Activated CD4-positive, alpha-beta T cell treated with anti-CD3 and anti-CD28 coated beads, Interleukin-2, amount 10 ng/mL, durations not matched to agents 7 days and 5 days (primary cell): ENCODE measurements around the gene EVX2. TPM values are rescaled to one million over a fixed set of nuclear protein-coding genes. Genes with fewer than 3 reads are reported as not detected.
A peak's percentile ranks its signal among the peaks of the same experiment; 100 is the strongest.

Experiments
- CTCF ChIA-PET: fragments of 350-600 bp; sonication (Branson Sonifier 250); formaldehyde crosslinking; loops from one replicate; lab custom pipeline; 2021; ENCODE audit warnings: antibody characterized with exemption; lab: Charles Lee
- POLR2A ChIA-PET: fragments of 350-600 bp; sonication (Branson Sonifier 250); formaldehyde crosslinking; loops from one replicate; lab custom pipeline; 2021; ENCODE audit warnings: antibody characterized with exemption; lab: Charles Lee
- DNase-seq: peaks from one replicate; pipeline ENCODE4 v3.0.0-alpha.2; 2020
- H3K27ac Mint-ChIP-seq: one replicate; pipeline ENCODE4 v1.8.0; 2021; ENCODE audit warnings: mild to moderate bottlenecking, moderate library complexity, mixed read lengths
- H3K27me3 Mint-ChIP-seq: one replicate; pipeline ENCODE4 v1.8.0; 2021; ENCODE audit warnings: mixed read lengths
- H3K36me3 Mint-ChIP-seq: one replicate; pipeline ENCODE4 v1.8.0; 2021; ENCODE audit warnings: low read depth, mixed read lengths
- H3K4me1 Mint-ChIP-seq: one replicate; pipeline ENCODE4 v1.8.0; 2021; ENCODE audit warnings: mixed read lengths
- H3K4me3 Mint-ChIP-seq: one replicate; pipeline ENCODE4 v1.8.0; 2021; ENCODE audit warnings: mild to moderate bottlenecking, moderate library complexity, mixed read lengths
- H3K9me3 Mint-ChIP-seq: one replicate; pipeline ENCODE4 v1.8.0; 2021; ENCODE audit warnings: mixed read lengths
- total RNA-seq, 2 experiments: library from RNA; stranded (reverse); gene quantifications; one replicate each; pipeline ENCODE4 v1.2.3, GENCODE V29; 2021

EVX2 gene
- total RNA-seq, 2 experiments from 2014 or later, result not detected

DNA sequence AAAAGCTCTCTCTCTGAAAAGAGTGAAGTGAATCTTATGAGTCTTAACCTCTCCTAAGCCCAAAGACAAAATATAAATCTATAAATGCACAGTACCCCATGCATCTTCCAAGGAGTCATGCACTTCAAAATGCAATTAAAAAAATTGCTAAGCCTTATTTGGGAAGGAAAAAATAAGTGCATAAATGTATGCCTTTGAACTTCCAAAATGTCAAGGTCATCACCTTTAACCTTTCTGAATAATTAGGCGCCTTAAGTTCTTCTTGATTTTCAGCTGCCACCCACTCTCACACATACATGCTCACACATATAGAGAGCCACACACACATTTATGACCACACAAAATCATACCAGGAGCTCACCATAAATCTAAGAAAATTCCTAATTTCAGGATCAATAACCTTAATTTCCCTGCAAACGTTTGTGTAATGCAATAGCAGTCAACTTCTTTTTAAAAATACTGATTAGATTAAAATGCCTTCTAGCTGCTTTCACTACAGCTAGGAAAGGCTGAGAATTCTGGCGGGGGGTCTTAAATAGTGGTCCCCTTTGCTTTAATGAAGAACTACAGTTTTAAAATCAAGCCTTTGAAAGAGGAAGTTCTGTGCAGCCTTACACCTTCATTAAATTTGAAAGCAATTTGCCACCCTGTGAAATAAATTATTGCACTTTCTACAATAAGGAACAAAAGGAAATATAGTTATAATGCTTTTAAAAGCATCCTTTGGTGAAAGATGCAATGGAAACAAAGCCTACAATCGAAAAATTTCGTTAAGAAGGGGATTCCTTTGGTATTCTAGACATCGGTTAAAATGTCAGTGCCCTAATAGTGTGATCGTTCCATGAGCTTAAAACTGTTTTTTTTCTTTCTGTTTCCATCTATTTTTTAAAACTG lies 26.9 kb upstream of the EVX2 start:
- H3K4me3 Mint-ChIP-seq, result no peak overlapping the region
- peaks cover 4% of the 10 kb centered on the region for H3K36me3 Mint-ChIP-seq
- ChIA-PET CTCF (interaction anchor here (1.0 to 1.9 kb wide), 8 partner anchors 9 to 706 kb away, joined by 3 to 7 read pairs (median 4); no protein-coding TSS in a partner anchor), POLR2A (no interaction called here)
- H3K9me3 Mint-ChIP-seq, result no peaks in the 10 kb centered on the region
- H3K27ac Mint-ChIP-seq, result peak overlapping the region; percentile 31
- no peak for DNase-seq
- H3K27me3 Mint-ChIP-seq, result peaks cover 86% of the 10 kb centered on the region
- H3K4me1 Mint-ChIP-seq, result peaks cover 6% of the 10 kb centered on the region

DNA sequence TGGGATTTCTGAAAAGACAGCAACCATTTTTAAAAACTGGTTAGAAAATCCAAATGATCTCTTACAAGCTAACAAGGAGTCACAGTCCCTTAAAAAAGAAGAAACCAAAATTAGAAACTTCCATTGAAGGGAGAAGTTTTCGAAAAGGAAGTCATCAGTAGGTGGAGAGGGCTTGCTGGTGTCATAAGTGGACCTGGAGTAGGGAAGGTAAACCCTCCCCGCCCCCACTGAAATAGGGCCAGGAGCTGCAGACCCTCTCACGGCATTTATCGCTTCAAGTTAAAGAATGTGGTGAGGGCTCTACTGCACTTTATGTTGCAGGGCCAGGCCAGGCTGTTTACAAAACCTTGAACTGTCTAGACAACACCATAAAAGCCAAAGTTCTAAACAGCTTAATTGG lies 26.2 kb upstream of the EVX2 start:
- no peak for DNase-seq
- Mint-ChIP-seq H3K27me3 (peaks cover 88% of the 10 kb centered on the region), H3K9me3 (no peaks in the 10 kb centered on the region), H3K36me3 (peaks cover 4% of the 10 kb centered on the region), H3K4me1 (peaks cover 6% of the 10 kb centered on the region), H3K4me3 (no peak overlapping the region), H3K27ac (peak overlapping the region; percentile 31)
- ChIA-PET CTCF (interaction anchor here (1.0 to 2.1 kb wide), 6 partner anchors 10 to 52 kb away, joined by 3 to 7 read pairs (median 4); no protein-coding TSS in a partner anchor), POLR2A (no interaction called here)

DNA sequence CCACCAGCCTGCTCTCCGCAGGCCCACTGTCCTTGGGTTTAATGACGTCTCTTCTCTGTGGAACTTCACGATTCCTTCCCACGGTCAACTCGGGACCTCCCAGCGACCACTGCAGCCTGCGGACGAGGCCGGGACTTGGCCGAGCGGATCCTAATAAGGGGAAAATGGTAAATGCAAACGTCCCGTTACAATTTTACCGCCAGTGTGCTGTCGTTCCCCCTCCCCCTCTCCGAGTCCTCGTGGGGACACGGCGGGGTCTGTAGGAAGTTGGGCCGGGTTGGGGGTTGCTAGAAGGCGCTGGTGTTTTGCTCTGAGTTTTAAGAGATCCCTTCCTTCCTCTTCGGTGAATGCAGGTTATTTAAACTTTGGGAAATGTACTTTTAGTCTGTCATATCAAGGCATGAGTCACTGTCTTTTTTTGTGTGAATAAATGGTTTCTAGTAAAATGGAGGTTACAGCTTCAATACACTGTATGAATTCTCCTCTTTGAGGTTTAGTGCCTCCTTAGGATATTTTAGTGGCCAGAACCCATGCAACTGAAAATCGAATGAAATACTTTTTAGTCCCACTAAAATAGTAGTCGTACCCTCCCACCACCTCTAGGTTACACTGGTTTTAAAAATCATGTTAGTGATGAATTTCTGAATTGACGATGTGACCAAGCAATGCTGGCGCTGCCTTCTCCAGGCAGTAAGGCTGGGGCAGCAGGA lies 25.6 kb upstream of the EVX2 start:
- Mint-ChIP-seq H3K4me1 (peaks cover 6% of the 10 kb centered on the region), H3K36me3 (peaks cover 4% of the 10 kb centered on the region), H3K9me3 (no peaks in the 10 kb centered on the region), H3K4me3 (no peak overlapping the region), H3K27ac (peak overlapping the region; percentile 73), H3K27me3 (peaks cover 88% of the 10 kb centered on the region)
- no peak for DNase-seq
- POLR2A ChIA-PET, result no interaction called here
- CTCF ChIA-PET, result interaction anchor here (0.7 to 2.1 kb wide), 5 partner anchors 11 to 53 kb away, joined by 3 to 6 read pairs (median 4); no protein-coding TSS in a partner anchor

DNA sequence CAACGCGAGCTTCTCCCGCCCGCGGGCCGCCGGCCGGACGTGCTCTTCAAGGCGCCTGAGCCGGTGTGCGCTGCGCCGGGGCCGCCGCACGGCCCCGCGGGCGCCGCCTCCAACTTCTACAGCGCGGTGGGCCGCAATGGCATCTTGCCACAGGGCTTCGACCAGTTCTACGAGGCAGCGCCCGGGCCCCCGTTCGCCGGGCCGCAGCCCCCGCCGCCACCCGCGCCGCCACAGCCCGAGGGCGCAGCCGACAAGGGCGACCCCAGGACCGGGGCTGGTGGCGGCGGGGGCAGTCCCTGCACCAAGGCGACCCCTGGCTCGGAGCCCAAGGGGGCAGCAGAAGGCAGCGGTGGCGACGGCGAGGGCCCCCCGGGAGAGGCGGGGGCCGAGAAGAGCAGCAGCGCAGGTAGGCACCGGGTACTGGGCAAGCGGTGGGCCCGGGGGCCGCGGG lies 24.0 kb upstream of the EVX2 start:
- no peak overlapping the region for H3K4me3 Mint-ChIP-seq
- no peaks in the 10 kb centered on the region for H3K9me3 Mint-ChIP-seq
- H3K36me3 Mint-ChIP-seq, result peaks cover 2% of the 10 kb centered on the region
- DNase-seq, result no peak
- peaks cover 6% of the 10 kb centered on the region for H3K4me1 Mint-ChIP-seq
- CTCF ChIA-PET, result interaction anchor here (2.1 kb wide), 1 partner anchor 54 kb away, joined by 4 read pairs; no protein-coding TSS in a partner anchor
- H3K27ac Mint-ChIP-seq, result no peak overlapping the region
- peaks cover 84% of the 10 kb centered on the region for H3K27me3 Mint-ChIP-seq
- POLR2A ChIA-PET, result no interaction called here

DNA sequence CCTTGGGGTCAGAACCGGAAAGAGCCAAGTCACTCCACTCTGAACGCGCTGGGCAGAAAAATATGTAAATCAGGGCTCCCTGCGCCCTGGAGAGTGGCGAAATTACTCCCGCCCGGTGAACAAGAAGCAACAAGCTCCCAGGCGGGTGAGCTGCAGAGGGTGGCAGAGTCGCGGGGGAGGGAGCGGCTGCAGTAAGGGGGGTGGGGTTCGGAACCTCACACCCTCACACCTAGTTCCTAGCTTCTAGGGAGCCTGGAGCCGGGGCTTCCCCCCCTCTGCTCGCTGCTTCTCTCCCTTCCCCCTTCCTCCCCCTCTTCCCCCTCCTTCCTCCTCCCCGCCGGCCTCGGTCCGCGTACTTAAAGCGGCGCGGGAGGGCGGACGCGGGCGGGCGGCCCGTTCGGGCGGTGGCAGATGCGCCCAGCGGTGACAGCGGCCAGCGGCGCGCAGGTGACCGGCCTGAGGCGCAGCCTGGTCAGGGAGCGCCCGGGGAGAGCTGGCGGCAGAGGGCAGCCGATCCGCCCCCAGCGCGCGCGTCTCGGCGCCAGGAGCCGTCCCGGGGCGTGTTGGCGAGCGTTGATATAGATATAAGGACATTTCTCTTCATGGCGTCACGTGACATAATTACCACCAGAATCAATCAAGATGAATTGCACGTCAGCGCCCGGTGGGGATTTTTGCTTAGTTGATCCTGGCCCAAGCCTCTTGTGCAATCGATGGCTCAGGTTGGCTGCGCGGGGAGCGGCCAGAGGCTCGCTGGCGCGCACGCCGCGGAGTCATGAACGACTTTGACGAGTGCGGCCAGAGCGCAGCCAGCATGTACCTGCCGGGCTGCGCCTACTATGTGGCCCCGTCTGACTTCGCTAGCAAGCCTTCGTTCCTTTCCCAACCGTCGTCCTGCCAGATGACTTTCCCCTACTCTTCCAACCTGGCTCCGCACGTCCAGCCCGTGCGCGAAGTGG lies 23.1 kb upstream of the EVX2 start, which contains the start of gene HOXD11:
Gene HOXD11, plus strand, starts transcription at position 700 of the 959 bp plus-strand sequence. Its CDS starts 76 bp downstream, at position 776.
- Mint-ChIP-seq H3K36me3 (peaks cover 2% of the 10 kb centered on the region), H3K4me1 (peaks cover 6% of the 10 kb centered on the region), H3K27ac (peak within 1 kb of the TSS; percentile 76), H3K4me3 (peak within 1 kb of the TSS; percentile 50), H3K27me3 (peaks cover 84% of the 10 kb centered on the region), H3K9me3 (no peaks in the 10 kb centered on the region)
- ChIA-PET CTCF (interaction anchor here (0.6 to 0.9 kb wide), 2 partner anchors 20 to 1410 kb away, joined by 4 read pairs; no protein-coding TSS in a partner anchor), POLR2A (no interaction called here)
- DNase-seq, result no peak

DNA sequence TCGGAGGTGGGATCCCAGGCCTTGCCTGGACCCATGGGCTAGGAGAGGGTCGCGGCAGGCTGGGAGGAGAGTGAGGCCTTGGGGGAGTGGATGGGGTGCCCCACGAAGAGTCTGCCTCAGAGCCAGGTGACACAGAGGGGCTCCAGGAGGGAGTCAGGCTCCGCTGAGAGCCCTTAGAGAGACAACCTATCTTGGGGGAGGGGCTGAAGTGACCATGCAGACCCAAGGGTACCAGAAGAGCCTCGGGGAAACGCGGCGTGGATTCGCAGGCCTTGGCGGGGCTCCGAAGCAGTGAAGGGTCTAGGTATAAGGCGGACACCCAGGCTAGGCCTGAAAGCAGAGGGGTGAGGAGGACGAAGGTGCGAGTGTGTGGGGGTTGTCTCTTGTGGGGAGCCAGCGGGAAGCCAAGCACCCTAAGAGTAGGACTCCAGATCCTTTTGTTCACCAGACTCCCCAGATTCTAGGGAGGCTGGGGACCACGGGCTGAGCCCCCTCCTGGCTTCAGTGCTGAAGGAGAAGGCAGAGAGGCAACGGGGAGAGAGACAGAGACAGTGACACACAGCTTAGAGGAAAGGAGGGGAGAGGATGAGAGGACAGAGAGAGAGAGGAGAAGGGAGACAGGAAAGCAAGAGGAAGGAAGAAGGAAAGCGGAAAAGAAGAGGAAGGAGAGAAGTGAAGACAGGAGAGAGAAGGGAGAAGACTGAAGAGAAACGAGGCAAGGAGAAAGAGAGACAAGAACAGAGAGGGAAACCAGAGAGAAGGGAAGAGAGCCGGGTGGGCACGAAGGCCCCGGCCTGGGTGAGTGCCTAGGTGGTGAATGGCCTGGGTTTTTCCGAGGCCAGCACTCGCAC lies 22.2 kb upstream of the EVX2 start:
- Mint-ChIP-seq H3K9me3 (no peaks in the 10 kb centered on the region), H3K27me3 (peaks cover 84% of the 10 kb centered on the region), H3K4me3 (peak overlapping the region; percentile 50), H3K36me3 (peaks cover 2% of the 10 kb centered on the region), H3K4me1 (peaks cover 6% of the 10 kb centered on the region), H3K27ac (peak overlapping the region; percentile 76)
- DNase-seq, result no peak
- ChIA-PET POLR2A (no interaction called here), CTCF (interaction anchor here (0.6 to 1.0 kb wide), 2 partner anchors 27 to 1409 kb away, joined by 3 to 4 read pairs; no protein-coding TSS in a partner anchor)

DNA sequence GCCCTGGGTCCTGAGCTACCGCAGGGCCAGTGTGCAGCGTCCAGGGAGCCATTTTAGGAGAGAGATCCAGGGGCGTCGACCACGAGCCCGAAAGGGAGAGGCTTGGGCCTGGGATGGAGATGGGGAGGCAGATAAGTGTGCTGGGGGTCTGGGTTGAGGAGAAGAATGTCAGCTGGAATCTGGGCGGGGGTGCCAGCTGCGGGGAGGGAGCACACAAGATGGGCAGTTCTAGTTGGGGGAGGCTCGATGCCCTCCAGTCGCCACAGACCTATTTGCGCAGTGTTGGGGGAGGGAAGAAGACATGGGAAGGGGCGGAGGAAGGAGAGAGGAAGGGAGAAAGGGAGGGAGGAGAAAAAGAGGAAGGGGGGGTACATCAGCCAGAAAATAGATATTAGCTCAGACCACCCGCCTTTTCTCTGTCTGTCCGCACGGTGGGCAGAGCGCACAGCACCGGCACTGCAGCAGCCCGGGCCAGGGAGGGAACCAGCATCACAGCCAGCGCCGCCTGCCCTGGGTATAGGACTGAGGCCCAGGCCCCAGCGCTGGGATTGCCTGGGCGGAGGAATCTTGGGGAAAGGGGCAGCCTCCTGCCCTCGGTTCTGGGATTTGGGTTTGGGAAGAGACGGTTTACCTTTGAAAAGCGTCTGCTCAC lies 21.4 kb upstream of the EVX2 start:
- Mint-ChIP-seq H3K27ac (peak overlapping the region; percentile 61), H3K9me3 (no peaks in the 10 kb centered on the region), H3K4me1 (peaks cover 6% of the 10 kb centered on the region), H3K27me3 (peaks cover 84% of the 10 kb centered on the region), H3K36me3 (peaks cover 2% of the 10 kb centered on the region), H3K4me3 (no peak overlapping the region)
- no peak for DNase-seq
- POLR2A ChIA-PET, result no interaction called here
- CTCF ChIA-PET, result interaction anchor here (1.0 to 1.3 kb wide), 3 partner anchors 16 to 415 kb away, joined by 3 read pairs; no protein-coding TSS in a partner anchor

DNA sequence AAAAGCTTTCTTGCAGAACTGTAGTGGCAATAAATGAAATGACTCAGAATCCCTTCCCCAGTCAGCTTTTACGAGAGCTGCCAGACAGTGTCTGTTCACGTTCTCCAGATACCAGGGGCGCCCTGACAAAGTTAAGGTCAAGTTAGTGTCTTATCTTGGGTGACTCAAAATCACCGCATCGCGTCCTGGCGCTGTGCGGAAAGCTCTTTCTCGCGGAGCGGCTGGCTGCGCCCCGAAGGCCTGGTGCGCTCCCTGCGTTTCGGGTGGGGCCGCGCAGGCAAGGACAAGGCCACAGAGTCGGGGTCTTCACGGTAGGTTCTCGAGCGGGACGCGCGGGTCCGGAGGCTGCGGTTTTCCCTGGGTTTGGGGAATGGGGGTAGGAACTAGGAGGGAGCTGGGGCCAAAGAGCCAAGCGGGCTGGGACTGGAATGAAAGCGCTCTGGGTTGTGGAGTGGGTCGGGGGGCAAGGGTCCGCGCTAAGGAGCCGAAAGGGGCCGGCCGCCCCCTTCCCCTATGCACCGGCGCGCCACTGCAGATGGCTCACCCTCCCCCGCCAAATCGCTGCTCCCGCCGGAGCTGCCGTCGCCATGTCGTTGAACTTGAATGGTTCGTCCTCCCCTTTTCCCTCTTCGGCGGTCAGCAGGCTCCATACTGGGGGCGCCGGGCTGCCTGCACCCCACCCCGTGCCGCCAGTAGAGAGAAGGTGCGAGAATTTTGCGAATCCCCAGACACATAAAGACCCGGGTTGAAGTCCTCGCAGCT lies 20.7 kb upstream of the EVX2 start:
- Mint-ChIP-seq H3K4me3 (no peak overlapping the region), H3K27me3 (peaks cover 81% of the 10 kb centered on the region), H3K36me3 (peaks cover 2% of the 10 kb centered on the region), H3K27ac (no peak overlapping the region), H3K4me1 (peaks cover 6% of the 10 kb centered on the region), H3K9me3 (no peaks in the 10 kb centered on the region)
- ChIA-PET CTCF (interaction anchor here (1.3 kb wide), 2 partner anchors 16 to 414 kb away, joined by 3 read pairs; no protein-coding TSS in a partner anchor), POLR2A (no interaction called here)
- DNase-seq, result no peak

DNA sequence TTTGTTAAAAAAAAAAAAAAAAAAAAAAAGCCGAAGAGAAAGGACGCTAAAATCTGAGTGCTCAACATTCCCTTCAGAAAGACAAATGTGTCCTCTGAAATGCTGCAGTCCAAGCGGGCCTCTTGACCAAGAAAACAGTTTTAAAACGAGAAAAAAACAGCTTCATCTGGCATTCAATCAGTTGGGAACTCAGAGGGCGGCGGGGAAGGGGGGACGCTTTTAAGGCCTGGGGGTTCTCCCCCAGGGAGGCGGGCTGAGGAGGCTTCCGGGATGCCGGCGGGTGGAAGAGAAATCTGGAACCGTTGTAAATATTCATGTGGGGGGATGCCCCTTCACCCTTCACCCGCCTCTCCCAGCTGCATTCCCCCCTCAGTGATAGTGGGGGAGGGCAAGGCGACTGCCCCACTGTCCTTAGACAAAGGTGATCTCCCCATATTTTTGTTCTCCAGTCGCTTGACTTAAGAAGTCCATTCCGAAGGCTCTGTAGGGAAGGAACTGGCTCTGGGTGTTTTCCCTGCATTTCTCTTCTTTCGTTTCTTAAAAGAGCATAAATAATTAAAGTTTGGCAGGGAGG lies 20.1 kb upstream of the EVX2 start:
- DNase-seq, result no peak
- POLR2A ChIA-PET, result no interaction called here
- peaks cover 5% of the 10 kb centered on the region for H3K4me1 Mint-ChIP-seq
- H3K27ac Mint-ChIP-seq, result no peak overlapping the region
- H3K9me3 Mint-ChIP-seq, result no peaks in the 10 kb centered on the region
- H3K27me3 Mint-ChIP-seq, result peaks cover 81% of the 10 kb centered on the region
- CTCF ChIA-PET, result interaction anchor here (1.3 kb wide), 1 partner anchor 414 kb away, joined by 3 read pairs; no protein-coding TSS in a partner anchor
- H3K36me3 Mint-ChIP-seq, result no peaks in the 10 kb centered on the region
- no peak overlapping the region for H3K4me3 Mint-ChIP-seq

DNA sequence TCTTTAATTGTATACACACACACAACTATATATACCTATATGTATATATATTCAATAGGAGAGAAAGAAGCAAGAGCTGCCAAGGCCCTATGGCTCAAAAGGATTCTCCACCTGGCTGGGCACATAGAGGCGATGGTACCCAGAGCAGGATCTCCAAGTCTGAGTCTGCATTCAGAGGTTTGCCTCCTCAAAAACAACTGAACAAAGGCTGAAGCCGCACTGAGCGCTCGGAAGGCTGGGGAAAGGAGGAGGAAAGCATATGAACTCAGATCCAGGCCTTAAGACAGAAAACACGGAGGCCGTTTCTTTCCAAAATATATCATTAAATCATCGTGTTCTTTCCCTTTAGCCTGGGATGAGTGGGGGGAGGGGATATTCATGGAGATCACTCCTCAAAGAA lies 19.4 kb upstream of the EVX2 start:
- CTCF ChIA-PET, result no interaction called here
- H3K27ac Mint-ChIP-seq, result no peak overlapping the region
- peaks cover 4% of the 10 kb centered on the region for H3K4me1 Mint-ChIP-seq
- POLR2A ChIA-PET, result no interaction called here
- peaks cover 81% of the 10 kb centered on the region for H3K27me3 Mint-ChIP-seq
- no peak for DNase-seq
- H3K9me3 Mint-ChIP-seq, result no peaks in the 10 kb centered on the region
- no peaks in the 10 kb centered on the region for H3K36me3 Mint-ChIP-seq
- H3K4me3 Mint-ChIP-seq, result no peak overlapping the region
